ENCODE results near the gene GPHA2. TPM values are rescaled to one million over a fixed set of nuclear protein-coding genes. Genes with fewer than 3 reads are reported as not detected.

The GPHA2 gene
- total and polyA plus RNA-seq, 2 of the 13 experiments (the other 11 are each of a cell fraction or from before 2014, with no cell fraction given), result 13.0 to 19.1 TPM

GRCh38 chr11:64923944-64924909 lies 11.5 kb downstream of the GPHA2 start, which contains the start of gene PPP2R5B (continued):
- TF ChIP-seq, protein P1, sequence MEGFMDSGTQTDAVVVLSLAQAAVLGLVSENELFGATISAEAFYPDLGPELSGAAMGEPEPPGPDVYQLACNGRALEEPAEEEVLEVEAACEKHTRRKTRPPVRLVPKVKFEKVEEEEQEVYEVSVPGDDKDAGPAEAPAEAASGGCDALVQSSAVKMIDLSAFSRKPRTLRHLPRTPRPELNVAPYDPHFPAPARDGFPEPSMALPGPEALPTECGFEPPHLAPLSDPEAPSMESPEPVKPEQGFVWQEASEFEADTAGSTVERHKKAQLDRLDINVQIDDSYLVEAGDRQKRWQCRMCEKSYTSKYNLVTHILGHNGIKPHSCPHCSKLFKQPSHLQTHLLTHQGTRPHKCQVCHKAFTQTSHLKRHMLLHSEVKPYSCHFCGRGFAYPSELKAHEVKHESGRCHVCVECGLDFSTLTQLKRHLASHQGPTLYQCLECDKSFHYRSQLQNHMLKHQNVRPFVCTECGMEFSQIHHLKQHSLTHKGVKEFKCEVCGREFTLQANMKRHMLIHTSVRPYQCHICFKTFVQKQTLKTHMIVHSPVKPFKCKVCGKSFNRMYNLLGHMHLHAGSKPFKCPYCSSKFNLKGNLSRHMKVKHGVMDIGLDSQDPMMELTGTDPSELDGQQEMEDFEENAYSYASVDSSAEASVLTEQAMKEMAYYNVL (CRISPR knock-in tag; IDR thresholded peaks at IDR 0.05; ENCODE audit: borderline replicate concordance), result no peak
- TF ChIP-seq, protein P2, sequence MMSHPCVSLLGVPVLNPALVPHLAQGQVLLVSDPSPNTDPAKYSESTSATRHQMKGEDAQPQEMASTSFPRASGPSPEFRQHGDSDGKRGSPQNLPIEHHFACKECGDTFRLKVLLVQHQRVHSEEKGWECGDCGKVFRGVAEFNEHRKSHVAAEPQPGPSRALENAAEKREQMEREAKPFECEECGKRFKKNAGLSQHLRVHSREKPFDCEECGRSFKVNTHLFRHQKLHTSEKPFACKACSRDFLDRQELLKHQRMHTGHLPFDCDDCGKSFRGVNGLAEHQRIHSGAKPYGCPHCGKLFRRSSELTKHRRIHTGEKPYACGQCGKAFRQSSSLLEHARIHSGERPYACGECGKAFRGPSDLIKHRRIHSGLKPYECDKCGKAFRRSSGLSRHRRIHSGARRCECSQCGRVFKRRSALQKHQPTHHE (CRISPR knock-in tag; IDR thresholded peaks at IDR 0.05; ENCODE audit: borderline replicate concordance), result no peak
- TF ChIP-seq ZNF276 (CRISPR knock-in tag; IDR thresholded peaks at IDR 0.05; ENCODE audit: low read depth) (no peak), POLR2AphosphoS2 (IDR thresholded peaks at IDR 0.05; ENCODE audit: low read depth, low read length) (no peak), HBP1 (CRISPR knock-in tag; IDR thresholded peaks at IDR 0.05; ENCODE audit: low read depth) (no peak), ZXDC (CRISPR knock-in tag; IDR thresholded peaks at IDR 0.05) (0 out of 2 replicates have a peak, but pooled peaks have one; percentile 47), MTA3 (CRISPR knock-in tag; IDR thresholded peaks at IDR 0.05) (no peak), SNAI1 (CRISPR knock-in tag; IDR thresholded peaks at IDR 0.05; ENCODE audit: borderline replicate concordance) (0 out of 2 replicates have a peak, but pooled peaks have one; percentile 77), ZNF782 (CRISPR knock-in tag; IDR thresholded peaks at IDR 0.05; ENCODE audit: borderline replicate concordance) (no peak), CBFB (CRISPR knock-in tag; IDR thresholded peaks at IDR 0.05) (no peak), ZNF652 (CRISPR knock-in tag; IDR thresholded peaks at IDR 0.05; ENCODE audit: borderline replicate concordance, low read depth) (peak; percentile 99), HMGA1 (CRISPR knock-in tag; conservative IDR thresholded peaks at IDR 0.05) (no peak), FOXK1 (CRISPR knock-in tag; IDR thresholded peaks at IDR 0.05; ENCODE audit: borderline replicate concordance, low read depth) (peak; percentile 71), KDM1A (CRISPR knock-in tag; IDR thresholded peaks at IDR 0.05) (no peak)
- TF ChIP-seq, protein P3, sequence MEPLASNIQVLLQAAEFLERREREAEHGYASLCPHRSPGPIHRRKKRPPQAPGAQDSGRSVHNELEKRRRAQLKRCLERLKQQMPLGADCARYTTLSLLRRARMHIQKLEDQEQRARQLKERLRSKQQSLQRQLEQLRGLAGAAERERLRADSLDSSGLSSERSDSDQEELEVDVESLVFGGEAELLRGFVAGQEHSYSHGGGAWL (CRISPR knock-in tag; IDR thresholded peaks at IDR 0.05), result no peak; the same call in 1 of the 2 replicates
- TF ChIP-seq, protein P4, sequence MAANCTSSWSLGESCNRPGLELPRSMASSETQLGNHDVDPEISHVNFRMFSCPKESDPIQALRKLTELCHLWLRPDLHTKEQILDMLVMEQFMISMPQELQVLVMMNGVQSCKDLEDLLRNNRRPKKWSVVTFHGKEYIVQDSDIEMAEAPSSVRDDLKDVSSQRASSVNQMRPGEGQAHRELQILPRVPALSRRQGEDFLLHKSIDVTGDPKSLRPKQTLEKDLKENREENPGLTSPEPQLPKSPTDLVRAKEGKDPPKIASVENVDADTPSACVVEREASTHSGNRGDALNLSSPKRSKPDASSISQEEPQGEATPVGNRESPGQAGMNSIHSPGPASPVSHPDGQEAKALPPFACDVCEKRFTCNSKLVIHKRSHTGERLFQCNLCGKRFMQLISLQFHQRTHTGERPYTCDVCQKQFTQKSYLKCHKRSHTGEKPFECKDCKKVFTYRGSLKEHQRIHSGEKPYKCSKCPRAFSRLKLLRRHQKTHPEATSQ (CRISPR knock-in tag; IDR thresholded peaks at IDR 0.05; ENCODE audit: borderline replicate concordance), result no peak

Data from HepG2 (cell line).